Measurements from ENCODE around the gene MRGPRF.
A peak's percentile ranks its signal among the peaks of the same experiment; 100 is the strongest.

The MRGPRF gene

GRCh38 chr11:69022260-69022659, 9.2 kb upstream of the MRGPRF start:
- no peak for DNase-seq (ENCODE audit: low spot score)

- no peak for DNase-seq (ENCODE audit: low spot score)
These were observed 5.9 kb upstream of the MRGPRF start for GRCh38 chr11:69018924-69019323.

- no peak for DNase-seq (ENCODE audit: low spot score)
These were observed 4.9 kb upstream of the MRGPRF start for GRCh38 chr11:69017951-69018350.

GRCh38 chr11:69014898-69015549, 2.0 kb upstream of the MRGPRF start:
- no peak for DNase-seq (ENCODE audit: low spot score)

GRCh38 chr11:69014084-69014851, 1.2 kb upstream of the MRGPRF start:
- no peak for DNase-seq (ENCODE audit: low spot score)

DNA sequence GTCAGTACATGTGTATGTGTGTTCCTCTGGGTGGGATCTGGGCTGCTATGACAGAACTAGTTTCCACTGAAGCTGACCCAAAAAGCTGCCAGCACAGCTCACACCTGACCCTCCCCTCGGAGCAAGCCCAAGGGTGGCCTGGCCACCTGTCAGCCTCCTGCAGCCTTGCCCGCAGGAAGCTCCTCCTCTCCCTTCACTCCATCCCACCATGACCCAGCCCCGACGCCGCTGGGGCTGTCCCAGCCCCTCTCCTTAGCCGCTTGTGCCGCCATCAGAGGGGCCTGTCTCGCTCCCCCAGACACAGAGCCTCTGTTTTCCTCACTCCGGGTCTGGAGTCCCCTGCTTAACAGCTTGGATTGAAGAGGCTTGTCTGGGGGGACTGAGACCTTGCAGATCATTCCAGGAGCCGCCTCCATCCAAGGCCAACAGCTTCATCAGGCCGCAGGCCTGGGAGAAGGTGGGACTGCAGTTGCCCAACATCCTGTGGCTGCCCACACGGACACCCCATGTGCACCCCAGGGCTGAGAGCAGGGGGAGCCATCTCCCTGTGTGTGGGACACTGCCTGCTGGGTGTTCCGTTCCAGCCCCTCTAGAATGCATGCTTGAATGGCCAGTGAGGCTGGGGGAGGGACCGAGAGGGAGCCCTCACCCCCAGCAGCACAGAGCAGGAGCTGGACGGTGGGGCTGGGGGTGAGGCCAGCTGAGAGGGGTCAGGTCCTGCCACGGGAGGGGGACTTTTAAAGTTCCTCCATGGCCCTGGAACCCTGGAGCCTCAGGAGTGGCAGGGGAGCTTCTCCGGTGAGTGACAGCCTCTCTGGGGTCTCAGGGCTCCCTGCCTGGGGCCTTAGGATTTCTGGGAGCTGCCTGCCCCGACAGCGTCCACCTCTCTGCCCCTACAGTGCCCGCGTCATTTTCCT, 696 bp downstream of the MRGPRF start:
- no peak for DNase-seq (ENCODE audit: low spot score)

- no peak for DNase-seq (ENCODE audit: low spot score)
These were observed 1.4 kb downstream of the MRGPRF start for GRCh38 chr11:69011624-69012091.

GRCh38 chr11:69010964-69011623, 2.0 kb downstream of the MRGPRF start:
- no peak for DNase-seq (ENCODE audit: low spot score)

GRCh38 chr11:69010361-69010891, 2.6 kb downstream of the MRGPRF start:
- no peak for DNase-seq (ENCODE audit: low spot score)

GRCh38 chr11:69009441-69010211, 3.4 kb downstream of the MRGPRF start:
- DNase-seq (ENCODE audit: low spot score) = no peak

- peak; percentile 53 for DNase-seq (ENCODE audit: low spot score)
These were observed 4.2 kb downstream of the MRGPRF start for GRCh38 chr11:69008737-69009440.

DNA sequence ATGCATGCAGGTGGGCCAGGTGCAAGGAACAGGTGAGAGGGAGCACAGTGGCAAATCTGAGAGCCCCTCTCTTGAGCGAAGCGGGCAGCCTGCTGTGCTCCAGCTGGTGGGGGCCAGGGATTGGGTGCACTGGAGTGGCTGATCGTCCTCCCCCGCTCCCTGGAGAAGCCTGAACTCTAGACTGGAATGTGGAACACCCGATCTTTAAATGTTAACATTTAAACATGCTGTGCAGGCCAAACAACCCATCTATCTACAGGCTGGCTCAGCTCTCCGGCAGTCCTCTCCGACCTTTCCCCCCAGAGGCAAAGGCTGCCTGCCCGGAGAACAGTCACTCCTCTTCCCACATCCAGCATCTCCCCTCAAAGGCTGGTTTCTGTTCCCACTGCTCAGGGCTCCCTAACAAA, 5.1 kb downstream of the MRGPRF start:
- DNase-seq (ENCODE audit: low spot score) = no peak

GRCh38 chr11:69006816-69007215, 6.2 kb downstream of the MRGPRF start:
- no peak for DNase-seq (ENCODE audit: low spot score)

GRCh38 chr11:69005631-69006368, 7.2 kb downstream of the MRGPRF start:
- DNase-seq (ENCODE audit: low spot score) = no peak

DNA sequence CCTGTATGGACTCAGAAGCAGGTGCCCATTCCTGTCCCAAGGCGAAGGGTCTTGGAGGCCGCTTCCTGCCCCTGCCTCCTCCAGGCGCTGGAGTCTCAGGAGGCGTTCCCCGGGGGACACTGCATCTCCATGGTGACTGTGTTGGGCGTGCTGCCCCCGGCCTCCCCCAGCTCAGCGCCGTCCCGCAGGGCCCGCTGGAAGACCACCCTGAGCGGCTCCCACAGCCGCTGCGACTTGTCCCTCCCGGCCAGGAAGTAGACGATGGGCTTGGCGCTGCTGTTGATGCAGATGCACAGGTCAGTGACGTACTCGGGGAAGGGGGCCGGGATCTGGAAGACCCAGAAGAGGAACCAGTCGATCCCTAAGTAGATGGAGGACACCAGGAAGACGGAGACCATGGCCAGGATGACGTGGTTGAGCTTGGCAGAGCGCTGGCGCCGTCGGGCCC, 7.8 kb downstream of the MRGPRF start:
- no peak for DNase-seq (ENCODE audit: low spot score)

DNA sequence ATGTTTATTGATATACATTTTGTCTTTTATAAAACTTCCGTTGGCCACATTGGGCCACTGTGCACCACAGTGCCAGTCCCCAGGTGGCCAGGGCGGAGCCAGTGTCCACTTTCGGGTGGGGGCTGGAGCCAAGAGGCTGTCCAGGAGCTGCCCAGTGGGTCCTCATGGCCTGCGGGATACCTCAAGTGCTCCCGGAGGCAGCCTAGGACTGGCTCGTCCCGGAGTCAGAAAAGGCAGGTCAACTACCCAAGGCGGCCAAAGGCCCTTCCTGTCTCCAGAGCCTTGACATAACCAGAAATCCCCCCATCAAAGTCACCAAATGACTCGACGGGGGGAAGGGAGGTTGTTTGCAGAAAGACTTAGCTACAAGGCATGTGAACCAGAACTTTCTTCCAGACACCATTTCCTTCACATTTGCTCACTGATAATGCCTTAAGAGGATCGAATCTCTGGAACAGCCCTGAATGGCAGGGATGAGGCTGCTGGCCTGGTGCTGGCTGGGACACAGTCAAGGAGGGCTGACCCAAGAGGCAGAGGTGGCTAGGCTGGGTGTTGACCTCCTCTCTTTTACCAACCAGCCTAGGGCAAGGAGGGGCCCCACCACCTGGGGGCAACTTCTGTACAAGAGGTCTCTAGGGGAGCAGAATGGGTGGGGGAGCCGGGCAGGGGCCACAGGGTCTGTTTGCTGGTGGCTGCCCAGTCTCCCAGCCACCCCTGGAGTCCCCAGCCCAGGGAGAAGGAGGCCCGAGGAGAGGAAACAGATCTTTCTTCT, 8.4 kb downstream of the MRGPRF start:
- no peak for DNase-seq (ENCODE audit: low spot score)

DNA sequence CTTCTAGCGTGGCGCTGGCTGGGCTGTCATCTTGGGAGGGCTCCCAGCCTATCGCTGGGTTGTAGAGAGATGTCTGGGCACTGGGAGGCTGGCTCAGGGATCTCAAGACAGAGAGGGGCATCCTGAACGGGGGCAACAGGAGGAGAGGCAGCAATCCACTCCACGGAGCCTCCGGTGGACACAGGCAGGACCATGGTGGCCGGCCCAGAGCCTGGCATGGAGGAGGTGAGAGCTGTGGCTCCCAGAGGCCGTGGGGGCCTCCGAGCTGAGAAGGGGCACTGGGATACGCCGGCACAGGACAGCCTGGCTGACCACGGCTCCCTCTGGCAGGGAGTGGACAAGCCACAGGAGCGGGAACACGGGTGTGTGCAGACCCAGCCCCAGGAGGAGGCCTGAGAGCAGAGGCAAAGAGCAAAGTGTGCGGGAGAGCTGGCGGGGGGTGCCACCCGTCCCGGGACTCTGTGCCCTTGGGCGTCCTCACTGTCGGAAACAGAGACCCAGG, 9.1 kb downstream of the MRGPRF start:
- DNase-seq (ENCODE audit: low spot score) = no peak

DNA sequence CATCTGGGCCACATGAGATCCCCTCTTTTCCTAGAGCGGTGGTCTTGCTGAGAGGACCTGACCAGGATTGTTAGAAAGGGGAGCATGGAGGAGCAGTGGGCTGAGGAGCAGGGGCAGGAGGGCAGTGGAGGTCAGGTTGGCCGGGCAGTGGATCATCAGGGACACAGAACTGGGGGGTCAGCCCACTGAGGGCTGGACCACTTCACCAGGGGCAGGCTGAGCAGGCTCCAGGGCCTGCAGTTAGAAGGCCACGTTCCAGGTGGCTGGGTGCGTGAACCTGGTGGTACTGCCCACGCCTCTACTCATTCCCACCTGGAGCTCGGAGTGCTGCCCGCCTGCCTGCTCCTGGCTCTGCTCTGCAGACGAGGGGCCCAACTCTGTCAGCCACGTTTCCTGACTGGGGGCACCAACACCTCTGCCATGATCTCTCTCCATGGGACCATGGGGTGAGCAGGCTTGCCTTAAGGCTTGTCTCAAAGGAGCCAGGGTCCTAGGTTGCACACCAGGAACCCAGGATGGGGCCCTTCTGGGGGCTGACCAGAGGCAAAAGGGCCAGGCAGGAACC, 9.7 kb downstream of the MRGPRF start:
- DNase-seq (ENCODE audit: low spot score) = no peak
